ENCODE results near the gene RPA3.

The RPA3 gene

GRCh38 chr7:7612519-7612918 is 105.9 kb downstream of the RPA3 start:
- no peak overlapping the region for H3K4me3 ChIP-seq (ENCODE audit: low read depth, low read length)
- TF ChIP-seq CTCF (IDR thresholded peaks at IDR 0.05; ENCODE audit: borderline replicate concordance, insufficient read depth, low read depth, low read length) = no peak

GRCh38 chr7:7609330-7609729 is 109.1 kb downstream of the RPA3 start:
- H3K4me3 ChIP-seq (ENCODE audit: low read depth, low read length) = no peak overlapping the region
- no peak for TF ChIP-seq CTCF (IDR thresholded peaks at IDR 0.05; ENCODE audit: borderline replicate concordance, insufficient read depth, low read depth, low read length)

GRCh38 chr7:7607010-7607409 is 111.4 kb downstream of the RPA3 start:
- TF ChIP-seq CTCF (IDR thresholded peaks at IDR 0.05; ENCODE audit: borderline replicate concordance, insufficient read depth, low read depth, low read length) = no peak
- H3K4me3 ChIP-seq (ENCODE audit: low read depth, low read length) = no peak overlapping the region

DNA sequence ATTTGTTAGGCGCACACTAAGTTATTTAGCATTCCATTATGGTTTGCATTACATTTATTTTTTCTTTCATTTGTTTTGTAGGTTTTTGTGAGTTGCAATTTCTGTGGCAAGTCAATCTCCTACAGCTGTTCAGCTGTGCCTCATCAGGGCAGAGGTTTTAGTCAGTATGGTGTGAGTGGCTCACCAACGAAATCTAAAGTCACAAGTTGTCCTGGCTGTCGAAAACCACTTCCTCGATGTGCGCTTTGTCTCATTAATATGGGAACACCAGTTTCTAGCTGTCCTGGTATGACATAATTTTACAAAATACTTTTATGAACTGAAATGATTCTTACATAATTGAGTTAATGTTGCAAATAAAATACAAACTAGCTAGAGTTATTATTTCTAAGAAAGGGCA is 122.2 kb downstream of the RPA3 start:
- TF ChIP-seq CTCF (IDR thresholded peaks at IDR 0.05; ENCODE audit: borderline replicate concordance, insufficient read depth, low read depth, low read length) = no peak
- no peak overlapping the region for H3K4me3 ChIP-seq (ENCODE audit: low read depth, low read length)

DNA sequence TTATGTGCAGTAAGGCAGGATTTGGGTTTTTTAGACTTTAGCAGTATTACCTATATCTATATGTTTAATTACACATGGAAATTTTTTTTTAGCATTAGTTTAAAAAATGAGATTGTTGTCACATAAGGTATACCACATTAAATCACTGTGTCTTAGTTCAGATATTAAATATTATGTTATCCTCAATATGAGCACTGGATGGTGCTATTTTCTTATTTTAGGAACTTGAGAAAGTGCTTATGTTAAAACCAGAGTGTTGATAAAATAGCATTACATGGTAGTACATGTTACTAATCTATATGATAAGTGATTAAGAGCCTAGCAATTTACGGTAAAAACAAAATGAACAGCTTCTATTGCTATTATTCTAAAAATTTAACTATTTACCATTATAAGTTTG is 123.0 kb downstream of the RPA3 start:
- no peak for TF ChIP-seq CTCF (IDR thresholded peaks at IDR 0.05; ENCODE audit: borderline replicate concordance, insufficient read depth, low read depth, low read length)

More for the DNA sequence above, 123.0 kb downstream of the RPA3 start:
- no peak overlapping the region for H3K4me3 ChIP-seq (ENCODE audit: low read depth, low read length)

Data from GM12875 (cell line).